GM19035 (cell line): ENCODE measurements around the gene HEBP2.
A peak's percentile ranks its signal among the peaks of the same experiment; 100 is the strongest.

Experiments
- ATAC-seq: cut with Tn5 transposase; IDR thresholded peaks from one replicate; pipeline ENCODE4 v1.9.1; 2021; ENCODE audit not compliant: unreplicated experiment

The HEBP2 gene

DNA sequence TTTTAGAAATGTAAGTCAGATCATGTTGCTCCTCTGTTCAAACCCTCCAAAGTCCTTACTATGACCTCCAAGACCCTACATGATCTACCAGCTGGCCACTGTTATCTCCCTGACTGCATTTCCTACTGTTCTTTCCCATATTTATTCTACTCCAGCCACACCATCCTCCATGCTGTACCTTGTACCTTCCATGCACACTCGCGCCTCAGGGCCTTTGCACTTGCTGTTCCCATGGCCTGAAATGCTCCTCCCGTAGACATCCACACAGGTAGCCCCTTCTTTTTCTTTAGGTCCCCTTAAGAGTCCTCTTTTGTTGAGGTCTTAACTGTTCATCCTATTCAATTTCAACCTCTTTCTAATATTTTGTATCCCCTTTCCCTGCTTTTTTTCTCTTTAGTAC is 47.0 kb downstream of the HEBP2 start:
- ATAC-seq = no peak

GRCh38 chr6:138454981-138455706 is 51.1 kb downstream of the HEBP2 start:
- peak; percentile 42 for ATAC-seq

- ATAC-seq = peak; percentile 87
These were observed 51.9 kb downstream of the HEBP2 start for GRCh38 chr6:138455746-138456400.

GRCh38 chr6:138456401-138456790 is 52.4 kb downstream of the HEBP2 start:
- no peak for ATAC-seq

- ATAC-seq = no peak
These were observed 57.6 kb downstream of the HEBP2 start for GRCh38 chr6:138461647-138462046.

DNA sequence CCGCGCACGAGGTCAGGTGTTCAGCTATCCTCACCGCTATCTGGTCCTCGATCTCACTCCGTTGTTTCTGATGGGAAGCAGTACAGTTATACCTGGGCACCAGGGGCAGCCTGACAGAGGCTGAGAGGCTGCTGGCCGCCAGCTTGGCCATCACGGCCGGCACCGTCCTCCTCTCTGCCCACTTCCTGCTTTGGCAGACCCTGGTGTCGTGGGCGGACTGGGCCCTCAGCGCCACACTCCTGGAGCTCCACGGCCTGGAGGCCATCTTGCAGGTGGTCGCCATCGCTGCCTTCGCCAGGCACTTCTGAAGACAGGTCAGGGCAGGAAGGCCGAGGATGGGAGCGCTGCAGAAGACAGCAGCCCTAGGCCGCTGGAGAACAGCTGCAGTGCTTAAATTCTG is 60.1 kb downstream of the HEBP2 start:
- ATAC-seq = no peak

GRCh38 chr6:138465007-138465645 is 61.1 kb downstream of the HEBP2 start:
- ATAC-seq = no peak

GRCh38 chr6:138467901-138468300 is 63.9 kb downstream of the HEBP2 start:
- ATAC-seq = no peak

- ATAC-seq = no peak
These were observed 64.4 kb downstream of the HEBP2 start for GRCh38 chr6:138468320-138469015.
